IPS-NIHi11 (cell line): ENCODE measurements around the gene TRAF6.
"Not testable (repeated sequence)": the region's sequence is repeated elsewhere in the genome, so short reads cannot be mapped to it uniquely, and the experiment has no call there.

Experiments
- DNase-seq: peaks from one replicate; pipeline ENCODE4 v3.0.0; 2012; ENCODE audit warnings: mixed read lengths, low spot score

Gene TRAF6

DNA sequence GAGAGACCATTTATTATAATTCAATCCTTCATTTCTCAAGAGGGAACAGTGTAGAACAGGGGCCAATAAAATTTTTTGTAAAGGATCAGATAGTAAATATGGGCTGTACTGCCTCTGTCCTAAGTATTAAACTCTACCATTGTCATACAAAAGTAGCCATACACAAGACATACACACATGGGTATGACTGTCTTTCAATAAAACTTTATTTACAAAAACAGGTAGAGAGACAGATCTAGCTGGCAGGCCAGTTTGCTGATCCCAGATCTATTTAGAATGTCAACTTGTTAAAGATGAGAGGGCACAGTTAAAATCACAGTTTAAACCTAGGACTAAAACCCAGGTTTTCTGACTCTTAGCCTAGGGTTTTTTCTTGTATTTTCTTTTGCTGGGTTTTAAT is 16.7 kb downstream of the TRAF6 start:
- DNase-seq, result no peak

- DNase-seq, result peak; percentile 64
Observed at GRCh38 chr11:36492724-36493304, 17.3 kb downstream of the TRAF6 start.

DNA sequence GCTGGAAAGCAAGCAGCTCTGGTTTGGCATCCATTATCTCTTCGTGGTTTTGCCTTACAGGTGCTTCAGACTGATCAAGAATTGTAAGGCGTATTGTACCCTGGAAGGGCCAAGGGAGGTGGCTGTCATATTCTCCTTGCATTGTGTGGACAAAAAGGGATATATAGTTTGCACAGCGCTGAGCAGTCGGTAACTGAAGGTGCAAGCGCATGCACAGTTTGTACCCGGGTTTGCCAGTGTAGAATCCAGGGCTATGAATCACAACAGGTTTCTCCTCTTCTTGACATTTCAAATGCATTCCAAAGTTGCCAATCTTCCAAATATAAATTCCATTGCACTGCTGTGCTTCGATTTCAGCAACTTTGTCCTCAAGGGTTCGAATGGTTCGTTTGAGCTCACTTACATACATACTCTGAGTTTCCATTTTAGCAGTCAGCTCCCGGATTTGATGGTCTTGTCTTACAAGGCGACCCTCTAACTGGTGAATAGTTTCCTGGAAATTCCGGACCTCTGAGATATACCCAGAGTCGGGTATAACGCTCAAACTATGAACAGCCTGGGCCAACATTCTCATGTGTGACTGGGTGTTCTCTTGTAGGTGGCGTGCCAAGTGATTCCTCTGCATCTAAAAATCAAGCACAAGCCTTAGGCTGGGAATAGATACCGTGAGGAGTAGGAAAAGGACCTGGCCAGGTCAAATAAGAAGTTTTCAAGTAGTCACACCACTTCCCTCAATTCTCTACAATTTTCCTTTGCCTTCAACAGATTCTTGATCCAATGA is 19.9 kb downstream of the TRAF6 start:
- no peak for DNase-seq

GRCh38 chr11:36488096-36488495 is 22.0 kb downstream of the TRAF6 start:
- no peak for DNase-seq

DNA sequence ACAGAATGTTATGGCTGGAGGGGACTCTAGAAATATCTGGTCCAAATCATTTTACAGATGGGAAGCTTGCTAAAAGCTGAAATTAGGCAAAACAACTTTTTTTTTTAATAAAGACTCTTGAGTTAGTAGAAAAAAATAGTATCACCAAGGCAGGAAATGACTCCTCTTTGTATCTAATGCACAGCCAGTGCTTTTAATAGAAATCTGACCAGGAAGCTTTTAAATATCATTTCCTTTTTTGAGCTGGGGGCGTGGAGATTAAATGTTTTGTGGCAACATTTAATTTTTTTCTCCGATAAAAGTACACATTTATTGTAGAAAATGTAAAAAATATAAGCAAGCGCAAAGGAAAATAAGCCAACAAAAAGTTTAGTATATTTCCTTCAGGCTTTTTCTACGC is 22.5 kb downstream of the TRAF6 start:
- DNase-seq, result no peak

DNA sequence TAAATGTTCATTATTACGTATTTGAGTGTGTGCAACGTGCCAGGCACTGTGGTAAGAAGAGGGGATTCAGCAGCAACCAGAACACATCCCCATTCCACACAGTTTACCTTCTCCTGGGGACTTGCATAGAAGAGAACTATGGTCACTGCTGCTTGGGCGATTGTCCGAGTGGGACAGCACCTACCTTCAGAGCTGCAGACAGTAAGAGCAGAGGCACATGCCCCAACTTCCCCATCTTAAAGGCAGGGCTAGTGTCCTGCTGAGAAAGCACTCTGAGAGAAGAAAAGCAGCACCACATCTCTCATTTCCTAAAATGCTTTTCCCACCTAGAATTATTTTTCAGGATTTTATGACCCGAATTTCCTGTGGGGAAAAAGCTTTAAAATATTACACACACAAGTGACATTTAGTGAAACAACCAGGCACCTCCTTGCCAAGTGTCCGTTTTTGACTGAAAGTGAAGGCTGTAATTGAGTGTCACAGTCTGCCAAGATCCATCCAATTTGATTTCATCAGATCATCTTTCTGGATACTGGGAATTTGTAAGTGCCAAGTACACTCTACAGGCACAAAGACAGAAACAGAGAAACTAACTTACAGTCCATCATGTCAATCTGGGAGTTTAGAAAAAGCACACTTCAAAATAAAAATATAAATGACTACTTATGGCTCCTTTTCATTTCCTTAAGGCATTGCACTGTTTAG is 24.6 kb downstream of the TRAF6 start:
- no peak for DNase-seq

DNA sequence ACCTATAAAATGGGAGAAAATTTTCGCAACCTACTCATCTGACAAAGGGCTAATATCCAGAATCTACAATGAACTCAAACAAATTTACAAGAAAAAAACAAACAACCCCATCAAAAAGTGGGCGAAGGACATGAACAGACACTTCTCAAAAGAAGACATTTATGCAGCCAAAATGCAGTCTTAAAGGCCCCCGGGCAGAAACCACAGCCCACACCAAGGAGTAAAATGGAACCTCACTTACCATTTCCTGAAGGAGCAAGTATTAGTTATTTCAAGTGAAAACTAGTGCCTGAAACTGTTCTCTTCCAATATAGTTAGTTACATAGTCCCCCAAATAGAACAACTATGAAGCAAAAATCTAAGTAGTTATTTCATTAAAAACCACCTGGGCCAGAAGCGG is 27.0 kb downstream of the TRAF6 start:
- not testable (repeated sequence) for DNase-seq

GRCh38 chr11:36480833-36481232 is 29.2 kb downstream of the TRAF6 start:
- no peak for DNase-seq

DNA sequence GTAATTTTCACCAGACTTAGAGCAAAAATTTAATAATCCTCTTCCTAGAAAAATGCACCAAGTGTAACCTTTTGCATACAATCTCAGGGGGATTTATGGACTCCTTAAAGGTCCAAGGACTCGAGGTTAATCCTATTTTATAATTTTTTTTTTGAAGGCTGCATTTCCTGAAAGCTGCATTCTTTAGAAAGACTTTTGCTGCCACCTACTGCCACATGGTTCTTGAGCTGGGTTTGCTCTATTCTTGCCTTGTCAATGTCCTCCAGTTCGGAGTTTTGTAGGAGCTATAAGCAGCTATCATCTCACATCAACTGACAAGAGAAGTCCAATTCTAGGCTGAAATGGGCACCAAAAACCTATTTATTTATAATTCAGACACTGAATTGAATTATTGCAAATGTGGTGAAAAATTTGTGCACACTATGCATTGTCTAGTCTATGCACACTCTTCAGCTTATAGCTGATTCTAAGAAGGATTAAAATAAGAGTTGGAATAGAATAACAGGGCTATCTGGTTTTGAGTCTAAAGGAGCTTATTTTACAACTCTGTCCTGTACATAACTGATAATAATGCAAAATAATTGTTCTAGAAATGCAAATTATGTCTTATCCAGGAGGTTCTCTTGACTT is 31.3 kb downstream of the TRAF6 start:
- DNase-seq, result peak; percentile 46

GRCh38 chr11:36475192-36475591 is 34.9 kb downstream of the TRAF6 start:
- no peak for DNase-seq

GRCh38 chr11:36471577-36471976 is 38.5 kb downstream of the TRAF6 start:
- no peak for DNase-seq

DNA sequence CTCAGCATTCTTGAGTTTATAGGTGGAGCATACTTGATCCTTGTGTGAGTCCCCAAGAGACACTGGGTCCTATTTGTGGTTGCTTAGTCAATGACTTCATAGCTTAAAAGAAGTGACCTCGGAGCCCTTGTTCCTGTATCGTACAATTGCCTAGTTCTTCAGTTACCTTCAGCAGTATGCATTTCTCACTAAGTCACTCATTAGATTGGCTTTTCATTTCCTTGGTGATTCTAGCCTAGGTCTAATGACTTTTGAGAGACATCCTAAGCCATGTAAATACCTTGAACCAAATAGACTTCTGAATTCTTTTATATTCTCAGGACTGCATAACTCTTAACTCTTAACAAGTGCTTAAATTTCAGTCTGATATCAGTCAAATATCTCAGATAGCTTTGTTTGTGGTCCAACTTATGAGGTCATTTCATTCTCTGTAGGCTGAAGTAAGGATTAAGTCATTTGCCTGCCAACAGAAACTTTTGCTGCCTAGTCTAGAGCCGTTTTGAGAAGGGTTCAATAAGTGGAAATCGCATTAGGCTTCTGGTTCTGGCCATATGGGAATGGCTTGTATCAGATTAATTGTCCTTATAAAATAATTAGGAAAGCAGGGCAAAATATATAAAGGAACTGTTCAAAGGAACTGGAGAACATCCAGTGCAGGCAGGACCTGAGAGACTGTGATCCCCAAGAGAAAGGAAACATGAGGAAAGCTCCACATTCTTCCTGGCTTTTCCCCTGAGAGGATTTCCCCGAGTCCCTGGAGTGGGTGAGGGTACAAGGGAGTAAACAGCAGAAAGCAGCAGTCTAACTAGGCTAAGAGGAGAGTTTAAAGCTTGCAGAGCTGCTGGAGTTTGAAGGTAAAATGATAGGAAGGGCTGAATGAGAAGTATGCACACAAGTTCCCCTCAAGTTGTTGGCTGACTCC is 39.9 kb downstream of the TRAF6 start:
- DNase-seq, result no peak

- DNase-seq, result peak; percentile 76
Observed at GRCh38 chr11:36469063-36469462, 41.0 kb downstream of the TRAF6 start.

DNA sequence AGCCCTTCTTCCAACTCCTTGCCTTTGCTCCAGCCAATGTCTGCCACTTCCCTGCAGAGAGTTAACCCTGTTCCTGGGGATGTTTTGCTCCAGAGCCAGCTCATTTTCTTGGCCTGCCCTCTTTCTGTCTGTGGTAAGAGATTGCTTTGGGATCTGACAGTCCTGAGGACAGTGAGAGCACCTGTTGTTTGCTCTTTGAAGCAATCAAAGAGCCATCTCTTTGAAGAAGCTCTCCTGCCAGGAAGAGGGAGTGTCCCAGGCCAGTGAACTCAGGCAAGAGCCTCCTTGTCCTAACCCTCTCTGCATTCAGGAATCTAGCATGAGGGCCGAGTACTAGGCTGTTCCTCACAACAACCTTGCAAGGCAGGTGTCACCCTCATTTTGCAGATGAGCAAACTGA is 42.2 kb downstream of the TRAF6 start:
- DNase-seq, result no peak

DNA sequence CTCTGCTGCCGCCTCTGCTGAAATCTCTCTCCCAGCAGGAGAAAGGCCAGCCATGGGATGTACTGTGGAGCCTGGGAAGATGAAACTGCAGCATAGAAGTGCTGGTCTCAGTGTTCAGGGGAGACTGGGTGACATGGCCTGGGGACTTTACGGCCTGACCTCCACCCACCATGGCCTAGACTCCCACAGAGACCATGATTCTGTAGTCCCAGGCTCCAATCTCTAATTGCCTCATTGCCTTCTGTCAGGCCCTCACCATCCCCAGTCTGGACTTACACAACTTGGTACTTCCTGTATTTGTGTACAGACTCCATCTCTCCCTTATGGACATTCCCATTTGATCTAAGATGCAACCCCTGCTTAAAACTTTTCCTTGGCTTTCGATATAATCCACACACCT is 43.1 kb downstream of the TRAF6 start:
- DNase-seq, result no peak

DNA sequence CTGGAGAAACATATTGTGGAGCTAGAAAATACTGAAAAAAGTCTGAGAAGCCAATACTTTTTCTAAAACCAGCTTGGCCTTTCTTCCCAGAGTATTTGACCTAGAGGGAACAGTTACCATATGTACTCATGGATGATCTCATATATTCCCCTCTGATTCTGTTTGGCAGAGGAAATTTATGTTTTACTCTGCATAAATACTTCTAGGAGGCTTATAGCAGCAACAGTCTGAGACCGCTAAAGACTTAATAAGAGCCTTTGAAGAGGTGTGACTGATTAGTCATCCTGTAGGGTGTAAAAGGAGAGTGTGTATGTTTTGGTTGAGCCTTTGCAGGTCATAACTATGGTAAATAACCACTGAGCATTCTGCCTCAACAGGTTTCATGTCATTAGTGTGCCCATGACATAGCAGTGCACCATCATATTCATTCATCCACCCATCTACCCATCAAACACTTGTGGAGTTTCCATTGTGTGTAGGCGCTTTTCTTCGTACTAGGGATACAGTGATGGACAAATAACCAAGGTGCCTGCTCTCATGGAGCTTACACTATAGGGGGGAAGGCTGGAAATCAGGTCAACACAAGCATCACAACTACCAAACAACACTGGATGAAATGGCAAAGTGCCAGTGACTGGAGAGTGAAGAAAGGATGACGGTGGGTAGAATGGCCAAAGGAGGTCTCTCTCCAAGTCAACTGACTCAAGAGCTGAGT is 44.5 kb downstream of the TRAF6 start:
- DNase-seq, result no peak

- no peak for DNase-seq
Observed at GRCh38 chr11:36464720-36465119, 45.4 kb downstream of the TRAF6 start.

DNA sequence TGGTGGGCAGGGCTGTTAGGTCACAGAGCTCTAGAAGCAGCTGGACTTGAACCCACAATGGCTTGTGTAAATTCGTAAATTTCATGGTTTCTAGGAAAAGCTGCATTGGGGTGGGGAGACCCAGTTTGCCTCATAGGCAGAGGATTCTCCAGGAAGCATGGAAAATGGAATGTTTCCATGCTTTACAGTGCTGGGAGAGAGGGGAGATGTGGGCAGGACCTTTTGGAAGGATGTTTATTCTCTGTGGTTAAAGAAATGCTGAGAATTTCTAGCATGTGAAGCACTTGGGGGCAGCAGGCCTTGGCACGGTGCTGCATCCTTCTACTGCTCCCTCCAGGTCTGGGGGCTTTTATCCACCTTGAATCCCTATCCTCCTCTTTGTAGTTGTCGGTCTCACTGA is 46.3 kb downstream of the TRAF6 start:
- no peak for DNase-seq

GRCh38 chr11:36462321-36462720 is 47.8 kb downstream of the TRAF6 start:
- no peak for DNase-seq

DNA sequence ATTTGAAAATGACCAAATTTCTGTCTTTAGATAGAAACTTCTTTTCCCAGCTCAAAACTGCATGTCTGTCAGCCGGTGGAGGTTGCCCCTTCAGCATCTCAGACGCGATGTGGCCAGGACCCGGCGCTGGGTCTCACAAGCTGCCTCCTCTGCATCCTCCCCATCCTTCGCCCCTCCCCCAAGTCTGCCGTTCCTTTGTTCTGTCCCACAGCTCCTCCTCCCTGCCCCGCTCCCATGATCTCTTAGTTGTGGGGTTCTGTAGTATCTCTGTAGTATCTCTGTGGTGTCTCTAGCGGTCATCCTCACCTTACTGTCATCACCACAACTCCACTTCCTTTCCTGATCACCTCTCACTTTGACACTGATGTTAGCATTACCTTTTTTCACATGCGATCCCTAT is 49.9 kb downstream of the TRAF6 start:
- peak; percentile 42 for DNase-seq

DNA sequence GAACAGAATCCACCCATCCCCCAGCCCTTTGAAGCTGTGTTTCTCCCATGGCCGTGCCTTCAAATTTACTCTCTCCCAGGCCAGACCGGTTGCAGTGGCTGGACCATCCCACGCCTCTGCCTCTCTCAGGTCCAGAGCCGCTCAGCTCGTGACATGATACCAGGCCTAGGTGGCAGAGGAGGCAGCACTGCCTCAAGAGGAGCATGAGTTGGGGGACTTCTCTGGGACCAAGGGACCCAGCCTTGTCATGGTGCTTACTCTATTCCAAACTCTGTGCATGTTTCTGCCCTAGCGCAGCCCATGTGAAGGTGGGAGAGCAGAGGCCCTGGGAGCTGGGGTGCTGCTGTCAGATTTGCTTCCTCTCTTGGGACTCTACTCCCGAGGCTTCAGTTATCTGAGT is 51.0 kb downstream of the TRAF6 start:
- DNase-seq, result no peak
